Right hindlimb (tissue), 1 donor: ENCODE results near the gene TRPM1.
"Not testable (repeated sequence)": the region's sequence is repeated elsewhere in the genome, so short reads cannot be mapped to it uniquely, and the experiment has no call there.

Experiments
- DNase-seq: peaks from one replicate; pipeline ENCODE4 v3.0.0-alpha.2; 2018

TRPM1 gene

GRCh38 chr15:31116423-31117030 lies 15.0 kb upstream of the TRPM1 start:
- no peak for DNase-seq

- no peak for DNase-seq
Observed at GRCh38 chr15:31111091-31111647, 9.6 kb upstream of the TRPM1 start.

GRCh38 chr15:31108836-31109235 lies 7.3 kb upstream of the TRPM1 start:
- DNase-seq, result no peak

GRCh38 chr15:31106495-31107300 lies 5.2 kb upstream of the TRPM1 start:
- no peak for DNase-seq

- DNase-seq, result no peak
Observed at GRCh38 chr15:31104003-31104402, 2.5 kb upstream of the TRPM1 start.

- no peak for DNase-seq
Observed at GRCh38 chr15:31102374-31103342, 1.1 kb upstream of the TRPM1 start.

- no peak for DNase-seq
Observed at GRCh38 chr15:31102039-31102321, 455 bp upstream of the TRPM1 start.

GRCh38 chr15:31100738-31101137 lies 787 bp downstream of the TRPM1 start:
- no peak for DNase-seq

GRCh38 chr15:31098953-31099740 lies 2.4 kb downstream of the TRPM1 start:
- no peak for DNase-seq

GRCh38 chr15:31098491-31098917 lies 3.0 kb downstream of the TRPM1 start:
- no peak for DNase-seq

GRCh38 chr15:31096563-31096962 lies 5.0 kb downstream of the TRPM1 start:
- DNase-seq, result no peak

- DNase-seq, result no peak
Observed at GRCh38 chr15:31091481-31091880, 10.0 kb downstream of the TRPM1 start.

GRCh38 chr15:31090766-31091165 lies 10.8 kb downstream of the TRPM1 start:
- DNase-seq, result no peak

- no peak for DNase-seq
Observed at GRCh38 chr15:31089368-31090047, 12.0 kb downstream of the TRPM1 start.

GRCh38 chr15:31088672-31089367 lies 12.7 kb downstream of the TRPM1 start:
- DNase-seq, result no peak

GRCh38 chr15:31088041-31088440 lies 13.5 kb downstream of the TRPM1 start:
- not testable (repeated sequence) for DNase-seq

GRCh38 chr15:31086344-31086743 lies 15.2 kb downstream of the TRPM1 start:
- no peak for DNase-seq

GRCh38 chr15:31085359-31085758 lies 16.2 kb downstream of the TRPM1 start:
- DNase-seq, result no peak

GRCh38 chr15:31084176-31084575 lies 17.3 kb downstream of the TRPM1 start:
- no peak for DNase-seq

- DNase-seq, result no peak
Observed at GRCh38 chr15:31083370-31083780, 18.1 kb downstream of the TRPM1 start.

GRCh38 chr15:31082771-31083369 lies 18.7 kb downstream of the TRPM1 start:
- no peak for DNase-seq
